Pancreas (tissue), 10 donors: Measurements from ENCODE around the gene LIMA1. TPM values are rescaled to one million over a fixed set of nuclear protein-coding genes. Genes with fewer than 3 reads are reported as not detected.

Experiments used
- ATAC-seq, 4 donors: fragments of 200-7000 bp; cut with Tn5 transposase; one replicate each; pipeline versions ENCODE4 v1.8.0 to v1.9.1; 2020; ENCODE audit warnings: mild to moderate bottlenecking in 4 of 4, moderate library complexity in 4 of 4
- DNase-seq, 6 donors: peaks; one replicate each; pipeline ENCODE4 v3.0.0-alpha.2; 2020
- FAIRE-seq: peaks from 2 replicates; lab custom pipeline; 2012; peaks lifted over from hg19 to GRCh38; lab: Jason Lieb, UNC
- H3K27ac ChIP-seq, 4 donors: fragments of 200-600 bp; sonication (generic); 1 replicate in 3 of 4; 2 replicates in 1 of 4; pipeline versions ENCODE4 v1.5.0 to v1.8.0; 2020
- H3K27me3 ChIP-seq, 4 donors: fragments of 200-600 bp; one replicate each; pipeline ENCODE4 v1.8.0; 2021
- H3K36me3 ChIP-seq, 3 donors: fragments of 200-600 bp; sonication (generic) in 1 of 3; one replicate each; pipeline versions ENCODE4 v1.5.0 to v1.8.0; 2020 to 2021
- H3K4me1 ChIP-seq, 3 donors: fragments of 200-600 bp; one replicate each; pipeline ENCODE4 v1.8.0; 2021
- H3K4me3 ChIP-seq, 4 donors: fragments of 200-600 bp; sonication (generic) in 2 of 4; one replicate each; pipeline versions ENCODE4 v1.5.0 to v1.8.0; 2020 to 2021
- H3K9me3 ChIP-seq, 4 donors: fragments of 200-600 bp; one replicate each; pipeline ENCODE4 v1.8.0; 2021
- CTCF ChIP-seq, 4 donors: fragments of 200-600 bp; sonication (generic) in 3 of 4; IDR thresholded peaks; one replicate each; pipeline versions ENCODE4 v1.5.0 to v1.8.0; 2021; ENCODE audit warnings: antibody characterized with exemption in 4 of 4
- WGBS, 2 donors: extraction: QIAGEN DNeasy Blood & Tissue Kit; methylation state at CpG; one replicate each; pipeline ENCODE4 v1.1.7; 2013; 5-methylcytosine and 5-hydroxymethylcytosine counted together
- intact Hi-C, 3 donors: fragments of 100-400 bp; cut with DNase I; formaldehyde crosslinking; loops; one replicate each; pipeline versions ENCODE4 v1.11.1 to v1.14.2; 2022
- polyA plus RNA-seq, 2 donors: library from polyadenylated mRNA; stranded (reverse); fragments of 200-250 nt; gene quantifications; one replicate each; pipeline ENCODE4 v1.2.3, GENCODE V29; 2013
- total RNA-seq, 6 donors: library from RNA; stranded (reverse); fragmentation: NEBNext Ultra II Directional in 4 of 6; extraction: Animal tissue kit (Norgen Biotek cat#: 25700) in 4 of 6; gene quantifications; one replicate each; pipeline versions ENCODE4 v1.2.1 to v1.2.4, GENCODE V29; 2021 to 2023
- donor health status: healthy with polysubstance abuse.
- donor health status: DM: no; HTN: no; CAD: no; lungs with moderate emphysema.
- donor health status: DM: no; HTN: no; CAD: no.
- donor health status: control.
- donor health status: control.
- donor health status: Bipolar disorder and iron deficiency.
- donor health status: DM: yes; HTN: yes; CAD: no.
- donor health status: DM: no; HTN: no; CAD: no.
- donor health status: DM: no; HTN: no; CAD: no.
- donor health status: DM: yes; HTN: yes; CAD: no.

Gene LIMA1
- total and polyA plus RNA-seq, 8 donors = 17.6 to 50.3 (median 25.1) TPM

- DNase-seq (no peak), FAIRE-seq (no peak), ATAC-seq (no peak)
- H3K27me3 ChIP-seq = no peaks in the 10 kb centered on the region
- WGBS, 2 donors = 57 to 58% methylated on average over 6 of the region's 6 CpGs
- no peak for TF ChIP-seq CTCF (IDR thresholded peaks at IDR 0.05)
- intact Hi-C loops = no loop called here
- no peak overlapping the region for H3K4me3 ChIP-seq
- H3K9me3 ChIP-seq = no peaks in the 10 kb centered on the region
- peaks cover 19 to 66% (median 35%) of the 10 kb centered on the region in 3 donors for H3K4me1 ChIP-seq
- H3K36me3 ChIP-seq = no peaks in the 10 kb centered on the region
- no peak overlapping the region for H3K27ac ChIP-seq
These were observed 30.2 kb downstream of the LIMA1 start for GRCh38 chr12:50252977-50253602.

- Histone ChIP-seq H3K36me3 (no peaks in the 10 kb centered on the region), H3K4me3 (no peak overlapping the region), H3K4me1 (peaks cover 14 to 67% (median 28%) of the 10 kb centered on the region in 3 donors), H3K27me3 (no peaks in the 10 kb centered on the region), H3K27ac (peak overlapping the region in 1 of 4 donors; percentile 23), H3K9me3 (no peaks in the 10 kb centered on the region)
- FAIRE-seq (no peak), DNase-seq (no peak), ATAC-seq (no peak)
- no peak for TF ChIP-seq CTCF (IDR thresholded peaks at IDR 0.05)
- intact Hi-C loops = no loop called here
- WGBS, 2 donors = 37 to 53% methylated on average over 6 of the region's 6 CpGs
These were observed 31.6 kb downstream of the LIMA1 start for GRCh38 chr12:50251619-50252252.

GRCh38 chr12:50249464-50250182, 33.7 kb downstream of the LIMA1 start:
- FAIRE-seq = no peak

GRCh38 chr12:50248883-50249282, 34.4 kb downstream of the LIMA1 start:
- peak in 2 of 4 donors; percentile 11 to 14 for ATAC-seq

More at GRCh38 chr12:50249464-50250182, 33.7 kb downstream of the LIMA1 start:
- H3K4me3 ChIP-seq = no peak overlapping the region
- H3K9me3 ChIP-seq = no peaks in the 10 kb centered on the region
- DNase-seq (no peak), ATAC-seq (peak; percentile 45 to 62 (median 48))
- no peaks in the 10 kb centered on the region for H3K27me3 ChIP-seq
- intact Hi-C loops = no loop called here
- 36 to 43% methylated on average over 5 of the region's 5 CpGs for WGBS, 2 donors
- H3K27ac ChIP-seq = peak overlapping the region in 3 of 4 donors; percentile 11 to 79 (median 25)
- no peak for TF ChIP-seq CTCF (IDR thresholded peaks at IDR 0.05)
- H3K4me1 ChIP-seq = peaks cover 8 to 63% (median 21%) of the 10 kb centered on the region in 3 donors
- no peaks in the 10 kb centered on the region for H3K36me3 ChIP-seq

More at GRCh38 chr12:50248883-50249282, 34.4 kb downstream of the LIMA1 start:
- Histone ChIP-seq H3K4me1 (peaks cover 6 to 56% (median 14%) of the 10 kb centered on the region in 3 donors), H3K36me3 (no peaks in the 10 kb centered on the region), H3K27ac (peak overlapping the region in 2 of 4 donors; percentile 11 to 79), H3K9me3 (no peaks in the 10 kb centered on the region), H3K27me3 (no peaks in the 10 kb centered on the region), H3K4me3 (no peak overlapping the region)
- no peak for TF ChIP-seq CTCF (IDR thresholded peaks at IDR 0.05)
- no peak for FAIRE-seq
- intact Hi-C loops = no loop called here
- no peak for DNase-seq
- WGBS, 2 donors = 83 to 87% methylated on average over 2 of the region's 2 CpGs
